GM18951 (cell line): Measurements from ENCODE around the gene BSCL2.
"Not testable (repeated sequence)": the region's sequence is repeated elsewhere in the genome, so short reads cannot be mapped to it uniquely, and the experiment has no call there.

Experiments used
- POLR2A ChIP-seq: IDR thresholded peaks from 4 replicates; pipeline ENCODE4 v1.6.1; 2011; ENCODE audit warnings: mild to moderate bottlenecking; ENCODE audit not compliant: insufficient read length, insufficient read depth; ENCODE audit errors: extremely low read depth
- in situ Hi-C: fragments of 300-500 bp; cut with MboI; formaldehyde crosslinking; loops from one replicate; pipeline ENCODE4 v1.12.0; 2022; ENCODE audit warnings: low sequenced_read_pairs, mixed read lengths, inconsistent platforms; ENCODE audit not compliant: unreplicated experiment

The BSCL2 gene

DNA sequence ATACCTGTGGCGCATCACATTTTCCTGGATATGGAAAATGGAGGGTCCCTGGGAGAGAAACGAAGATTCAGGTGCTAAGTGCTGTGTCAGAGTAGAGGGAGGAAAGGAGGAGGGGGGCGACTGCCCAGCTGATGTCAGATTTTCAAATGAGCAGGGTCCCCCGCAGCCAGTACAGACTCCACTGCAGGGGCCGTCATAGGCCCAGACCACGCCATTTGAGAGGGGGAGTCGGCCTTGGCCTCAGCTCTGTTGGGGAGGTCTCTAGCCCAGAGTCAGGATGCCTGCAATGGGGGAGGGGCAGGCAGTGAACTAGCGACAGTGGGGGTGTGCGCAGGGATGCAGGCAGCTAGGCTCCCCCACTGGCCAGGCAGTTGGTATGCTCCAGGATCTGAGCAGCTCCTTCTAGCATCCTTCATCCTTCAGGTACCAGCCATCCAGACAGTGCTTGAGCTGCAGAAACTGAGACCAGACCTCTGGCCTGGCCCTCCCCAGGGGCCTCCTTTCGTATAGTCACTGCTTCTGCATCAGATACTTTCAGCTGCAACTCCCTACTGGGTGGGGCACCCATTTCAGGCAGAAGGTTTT, at the start of gene BSCL2, which contains the start of gene GNG3:
BSCL2 (minus strand) TSS at position 148 of the 585 bp plus-strand sequence. CDS start 229 bp downstream, outside the sequence.
GNG3 (plus strand) TSS at position 400 of the 585 bp plus-strand sequence. CDS start 620 bp downstream, outside the sequence.
- in situ Hi-C loops: no loop called here
- no peak for TF ChIP-seq POLR2A

DNA sequence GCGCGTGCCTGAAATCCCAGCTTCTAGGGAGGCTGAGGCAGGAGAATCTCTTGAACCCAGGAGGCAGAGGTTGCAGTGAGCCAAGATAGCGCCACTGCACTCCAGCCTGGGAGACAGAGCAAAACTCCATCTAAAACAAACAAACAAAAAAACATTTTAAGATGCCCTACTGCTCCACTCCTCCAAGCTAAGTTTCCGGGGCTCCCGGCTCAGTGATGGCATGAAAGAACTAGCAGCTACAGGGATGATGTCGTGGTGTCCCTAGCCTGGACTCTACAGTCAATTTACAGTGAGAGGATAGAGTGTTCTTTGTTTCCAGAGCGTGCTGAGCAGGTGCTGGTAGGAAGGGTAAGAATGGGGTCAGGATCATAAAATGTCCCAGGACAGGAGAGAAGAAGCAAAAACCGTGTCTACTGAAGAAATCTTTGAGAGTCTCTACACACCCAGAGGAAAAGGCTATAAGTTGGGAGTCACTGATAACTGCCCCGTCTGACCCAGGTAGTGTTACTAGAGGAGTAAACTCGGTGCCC, 47.9 kb upstream of the BSCL2 start:
- in situ Hi-C loops: no loop called here
- TF ChIP-seq POLR2A: no peak

DNA sequence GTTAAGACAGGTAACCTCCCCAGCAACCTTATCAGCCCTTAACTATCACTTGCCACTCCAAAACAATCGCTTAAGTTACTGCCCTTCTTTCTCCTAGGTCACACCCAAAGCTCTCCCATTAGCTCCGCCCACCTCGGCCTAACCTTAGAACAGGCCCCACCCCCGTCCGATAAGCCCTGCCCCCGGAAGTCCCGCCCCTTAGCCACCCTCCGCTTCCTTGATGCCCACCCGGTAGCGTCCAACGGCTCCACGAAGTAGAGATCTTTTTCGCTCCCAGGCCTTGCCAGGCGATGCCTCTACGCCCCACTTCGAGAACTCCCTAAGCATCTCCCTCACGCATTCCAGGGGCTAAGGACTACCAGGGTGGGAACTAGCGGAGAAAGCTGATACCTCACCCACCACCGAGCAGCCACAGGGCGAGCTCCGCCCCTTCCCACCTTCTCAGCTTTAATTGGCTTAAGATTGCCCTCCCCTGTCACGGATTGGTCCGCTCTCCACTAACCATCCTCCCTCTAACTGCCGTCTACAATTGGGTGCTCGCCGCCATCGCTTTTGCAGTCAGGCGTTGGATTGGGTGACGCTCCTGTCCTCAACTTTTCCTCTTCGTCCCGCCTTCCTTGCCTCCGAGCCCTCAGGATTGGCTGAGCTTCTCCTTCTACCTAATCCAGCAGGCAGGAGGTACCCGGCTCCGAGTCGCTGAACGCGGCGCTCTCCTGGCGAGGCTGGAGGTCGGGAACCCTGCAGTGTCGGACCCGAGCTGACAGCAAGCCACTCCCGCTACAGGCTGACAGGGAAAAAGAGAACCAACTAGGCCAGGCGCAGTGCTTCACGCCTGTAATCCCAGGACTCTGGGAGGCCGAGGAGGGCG, 46.7 kb upstream of the BSCL2 start, which contains the start of gene ZBTB3:
ZBTB3 (minus strand) TSS at position 425 of the 868 bp plus-strand sequence. CDS start 496 bp downstream, outside the sequence.
- in situ Hi-C loops: no loop called here
- peak; percentile 86 for TF ChIP-seq POLR2A

DNA sequence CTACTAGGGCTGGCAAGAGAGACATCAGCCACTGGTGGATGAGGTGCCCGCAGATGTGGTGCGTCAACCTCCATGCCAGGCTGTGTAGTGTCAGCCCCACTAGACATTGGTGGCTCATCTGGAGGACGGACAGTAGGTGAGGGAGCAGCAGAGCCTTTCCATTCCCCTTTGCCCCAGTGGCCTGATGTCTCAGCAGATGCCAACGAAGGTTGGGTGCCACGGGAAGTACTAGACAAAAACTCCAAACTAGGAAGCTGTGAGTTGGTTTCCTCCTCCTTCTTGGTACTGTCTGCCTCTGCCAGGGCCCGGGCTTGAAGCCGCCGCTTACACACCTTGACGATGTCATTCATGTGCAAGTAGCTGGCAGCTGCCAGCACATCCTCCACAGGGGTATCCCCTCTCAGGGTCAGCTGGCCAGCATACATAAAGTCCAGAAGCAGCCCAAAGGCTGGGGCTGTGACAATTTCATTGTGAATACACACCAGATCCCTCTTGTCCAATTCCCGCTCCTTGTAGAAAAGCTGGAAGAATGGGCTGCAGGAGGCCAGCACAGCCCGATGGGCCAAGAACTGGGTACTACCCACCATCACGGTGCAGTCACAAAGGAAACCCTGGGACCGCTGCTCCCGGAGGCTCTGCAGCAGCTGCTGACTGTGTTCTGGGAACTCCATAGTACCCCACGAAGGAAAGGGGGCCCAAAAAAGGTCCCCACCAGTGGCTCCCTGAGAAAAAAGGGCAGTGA, 45.9 kb upstream of the BSCL2 start:
- no peak for TF ChIP-seq POLR2A
- in situ Hi-C loops: no loop called here

DNA sequence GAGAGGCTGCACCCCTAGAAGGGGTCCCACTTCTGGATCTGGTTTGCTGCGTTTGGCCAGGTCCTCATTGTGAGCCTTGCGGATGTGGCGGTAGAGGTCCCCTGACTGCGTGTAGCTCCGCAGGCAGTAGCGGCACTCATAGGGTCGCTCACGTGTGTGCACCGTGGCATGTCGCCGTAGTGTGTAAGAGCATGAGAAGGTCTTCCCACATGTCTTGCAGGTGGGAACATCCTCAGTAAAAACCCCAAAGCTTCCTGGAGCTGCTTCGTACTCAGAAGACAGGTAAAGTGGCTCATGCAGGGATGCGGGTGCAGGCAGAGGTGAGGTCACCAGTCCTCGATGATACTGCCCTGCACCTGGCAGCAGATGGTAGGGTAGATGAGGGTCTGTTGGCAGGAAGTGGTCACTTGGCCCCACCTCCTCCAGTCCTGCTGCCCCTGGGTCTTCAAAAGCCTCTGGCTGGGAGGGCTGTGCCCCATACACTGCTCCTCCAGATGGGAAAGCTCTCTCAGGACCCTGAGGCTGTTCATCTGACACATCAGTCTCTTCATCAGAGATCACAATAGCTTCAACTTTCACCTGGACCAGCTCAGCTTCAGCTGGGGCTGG, 45.1 kb upstream of the BSCL2 start:
- no peak for TF ChIP-seq POLR2A
- in situ Hi-C loops: no loop called here

DNA sequence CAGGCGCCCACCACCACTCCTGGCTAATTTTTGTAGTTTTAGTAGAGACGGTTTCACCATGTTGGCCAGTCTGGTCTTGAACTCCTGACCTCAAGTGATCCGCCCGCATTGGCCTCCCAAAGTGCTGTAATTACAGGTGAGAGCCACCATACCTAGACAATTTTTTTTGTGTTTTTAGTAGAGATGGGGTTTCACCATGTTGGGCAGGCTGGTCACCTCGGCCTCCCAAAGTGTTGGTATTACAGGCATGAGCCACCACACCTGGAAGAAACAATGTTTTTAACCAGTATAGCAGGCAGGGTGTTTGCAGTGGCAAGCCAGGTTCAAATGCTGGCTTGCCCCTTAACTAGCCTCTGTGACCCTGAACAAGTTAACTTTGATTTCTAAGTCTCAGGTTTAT, 42.7 kb upstream of the BSCL2 start:
- in situ Hi-C loops: not testable (repeated sequence)

DNA sequence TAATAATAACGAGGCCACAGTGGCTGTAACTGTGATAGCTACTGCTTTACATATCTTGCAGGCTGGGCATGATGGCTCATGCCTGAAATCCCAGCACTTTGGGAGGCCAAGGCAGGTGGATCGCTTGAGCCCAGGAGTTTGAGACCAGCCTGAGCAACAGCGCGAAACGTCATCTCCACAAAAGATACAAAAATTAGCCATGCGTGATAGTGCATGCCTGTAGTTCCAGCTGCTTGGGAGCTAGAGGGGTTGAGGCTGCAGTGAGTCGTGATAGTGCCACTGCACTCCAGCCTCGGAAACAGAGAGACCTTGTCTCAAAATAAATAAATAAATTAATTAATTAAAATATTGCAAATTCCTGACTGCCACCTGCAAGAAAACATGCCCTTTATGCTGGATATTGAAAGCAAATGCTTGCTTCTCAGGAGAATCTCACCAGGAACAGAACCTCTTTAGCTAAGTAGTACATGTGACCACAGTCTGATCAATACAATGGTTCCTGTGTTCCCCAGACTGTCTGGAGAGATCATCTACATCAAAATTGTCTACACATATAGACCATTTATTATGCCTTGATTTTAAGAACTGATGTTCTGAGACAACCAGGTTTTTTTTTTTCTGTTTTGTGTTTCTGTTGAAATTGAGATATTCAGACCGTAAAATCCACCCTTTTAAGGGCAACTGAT, 40.4 kb upstream of the BSCL2 start:
- no peak for TF ChIP-seq POLR2A
- in situ Hi-C loops: no loop called here

DNA sequence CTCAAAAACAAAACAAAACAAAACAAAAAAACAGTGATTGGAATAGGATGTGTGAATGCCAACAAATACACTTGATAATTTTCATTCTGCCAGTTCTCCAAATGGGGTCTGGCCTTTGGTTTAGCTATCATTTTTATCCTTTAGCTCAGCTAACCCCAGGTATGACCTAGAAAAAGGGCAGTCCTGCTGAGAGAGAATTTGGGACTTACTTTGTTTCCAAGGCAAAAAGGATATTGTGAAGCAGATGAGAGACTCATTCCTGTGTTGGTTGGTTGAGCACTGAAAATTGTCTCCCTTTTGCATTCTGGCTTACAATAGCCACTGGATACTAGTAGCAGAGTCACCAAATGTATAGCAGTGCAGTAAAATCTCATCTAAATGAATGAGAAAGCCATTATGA, 30.0 kb upstream of the BSCL2 start:
- no peak for TF ChIP-seq POLR2A
- in situ Hi-C loops: no loop called here

DNA sequence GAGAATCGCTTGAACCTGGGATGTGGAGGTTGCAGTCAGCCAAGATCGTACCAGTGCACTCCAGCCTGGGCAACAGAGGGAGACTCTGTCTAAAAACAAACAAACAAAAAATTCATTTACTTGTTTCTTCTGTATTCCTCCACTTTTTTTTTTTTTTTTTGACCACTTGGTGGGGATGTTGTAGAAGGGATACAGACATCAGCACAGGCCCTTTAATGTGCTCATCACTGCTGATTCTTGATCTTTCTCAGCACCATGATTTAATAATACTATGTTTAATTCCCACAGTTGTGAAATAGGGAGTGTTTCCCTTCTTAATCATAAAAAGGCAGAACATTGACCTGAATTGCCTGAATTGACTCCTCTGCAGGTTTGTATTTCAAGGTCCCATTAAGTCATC, 25.6 kb upstream of the BSCL2 start:
- no peak for TF ChIP-seq POLR2A
- in situ Hi-C loops: no loop called here

DNA sequence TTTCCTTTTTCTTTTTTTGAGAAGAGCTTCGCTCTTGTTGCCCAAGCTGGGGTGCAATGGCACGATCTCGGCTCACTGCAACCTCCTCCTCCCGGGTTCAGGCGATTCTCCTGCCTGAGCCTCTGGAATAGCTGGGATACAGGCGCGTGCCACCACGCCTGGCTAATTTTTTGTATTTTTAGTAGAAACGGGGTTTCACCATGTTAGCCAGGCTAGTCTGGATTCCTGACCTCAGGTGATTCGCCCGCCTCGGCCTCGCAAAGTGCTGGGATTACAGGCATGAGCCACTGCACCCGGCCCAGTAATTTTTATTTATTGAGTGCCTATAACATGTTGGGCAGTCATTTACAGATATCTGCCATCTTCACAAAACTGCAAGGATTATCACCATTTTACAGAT, 22.9 kb upstream of the BSCL2 start:
- in situ Hi-C loops: not testable (repeated sequence)

DNA sequence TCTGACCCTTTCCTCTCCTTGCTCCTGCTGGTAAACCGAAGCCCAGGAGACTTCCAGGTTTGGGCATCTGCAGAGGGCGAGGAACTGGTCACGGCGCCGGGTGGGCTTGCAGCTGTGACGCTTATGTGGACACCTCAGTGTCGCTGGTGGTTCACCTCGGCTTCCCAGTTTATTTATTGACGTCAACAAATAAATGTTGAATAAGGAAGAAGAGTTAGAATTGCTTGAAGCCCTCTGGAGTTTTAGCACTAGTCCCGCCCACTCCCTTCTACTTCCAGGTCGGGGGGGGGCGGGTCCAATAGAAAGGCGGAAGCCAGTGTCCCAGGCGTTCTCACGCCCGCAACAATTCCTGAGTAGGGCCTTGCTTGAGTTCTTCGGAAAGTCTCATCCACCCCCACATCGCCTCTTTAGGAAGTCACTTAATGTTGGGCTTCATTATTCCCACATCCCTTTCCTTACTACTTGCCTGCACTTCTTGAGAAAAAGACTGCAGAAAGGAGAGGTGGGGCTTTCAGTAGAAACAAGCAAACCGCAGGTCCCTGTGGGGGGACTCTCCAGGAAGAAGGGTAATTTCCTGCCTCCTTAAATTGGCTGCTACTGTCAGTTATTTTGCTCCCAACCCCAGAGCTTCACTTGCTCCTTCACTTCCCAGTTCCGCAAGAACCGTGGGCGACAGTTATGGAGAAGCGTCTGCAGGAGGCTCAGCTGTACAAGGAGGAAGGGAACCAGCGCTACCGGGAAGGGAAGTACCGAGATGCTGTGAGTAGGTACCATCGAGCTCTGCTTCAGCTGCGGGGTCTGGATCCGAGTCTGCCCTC, 21.2 kb upstream of the BSCL2 start, which contains the start of gene TTC9C:
TTC9C (plus strand) TSS at position 316 of the 818 bp plus-strand sequence; CDS start at position 679, 363 bp downstream.
- in situ Hi-C loops: no loop called here
- TF ChIP-seq POLR2A: peak; percentile 59

DNA sequence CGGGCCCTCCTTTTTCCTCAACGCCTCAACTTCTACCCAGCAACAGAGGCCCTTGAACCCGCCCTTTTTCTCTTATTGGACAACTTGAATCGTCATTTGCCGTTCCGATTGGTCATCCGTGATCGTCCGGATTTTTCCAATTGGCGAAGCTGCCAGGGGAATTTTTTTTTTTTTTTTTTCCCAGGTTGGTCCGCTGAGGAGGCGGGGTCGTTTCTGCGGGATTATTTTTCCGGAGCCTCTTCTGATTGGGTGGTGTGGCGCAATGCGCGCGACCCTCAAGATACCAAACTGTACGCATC, 20.6 kb upstream of the BSCL2 start:
- in situ Hi-C loops: no loop called here
- no peak for TF ChIP-seq POLR2A
